K562 (cell line): Measurements from ENCODE around the gene TMEM208. TPM values are rescaled to one million over a fixed set of nuclear protein-coding genes. Genes with fewer than 3 reads are reported as not detected.

Experiments used
- BCLAF1 ChIP-seq, 2 experiments: fragments of 450-650 bp in 1 of 2; IDR thresholded peaks; 2 replicates each; pipeline ENCODE4 v1.6.1; 2011 to 2017; ENCODE audit warnings: low read depth in 2 of 2, antibody characterized with exemption in 1 of 2, borderline replicate concordance in 1 of 2, low read length in 1 of 2, mild to moderate bottlenecking in 1 of 2, mixed read lengths in 1 of 2; ENCODE audit not compliant: control insufficient read depth in 1 of 2
- BRF1 ChIP-seq: IDR thresholded peaks from 3 replicates; pipeline ENCODE4 v1.6.1; 2011; ENCODE audit warnings: borderline replicate concordance, mild to moderate bottlenecking; ENCODE audit not compliant: insufficient read length; ENCODE audit errors: extremely low read depth
- CBFA2T2 ChIP-seq: fragments of 450-650 bp; conservative IDR thresholded peaks from 2 replicates; pipeline ENCODE4 v1.6.1; 2017; ENCODE audit warnings: mild to moderate bottlenecking
- CBFA2T3 ChIP-seq: fragments of 450-650 bp; IDR thresholded peaks from 2 replicates; pipeline ENCODE4 v1.6.1; 2017
- CBX2 ChIP-seq: fragments of 200-600 bp; sonication (generic); IDR thresholded peaks from one replicate; pipeline ENCODE4 v1.6.1; 2012; ENCODE audit warnings: mild to moderate bottlenecking, low read length, inconsistent platforms; ENCODE audit not compliant: insufficient read depth, poor library complexity, severe bottlenecking
- CREBBP ChIP-seq: IDR thresholded peaks from one replicate; pipeline ENCODE4 v1.6.1; 2012; ENCODE audit warnings: low read depth, mild to moderate bottlenecking, control low read depth, inconsistent platforms, low read length
- HNRNPLL ChIP-seq: fragments of 200-400 bp; formaldehyde crosslinking; IDR thresholded peaks from 2 replicates; pipeline ENCODE4 v1.6.1; 2017; ENCODE audit warnings: low read length, low read depth, mild to moderate bottlenecking; ENCODE audit not compliant: poor library complexity, severe bottlenecking
- MLX ChIP-seq, 2 experiments: fragments of 450-650 bp in 1 of 2; sonication (generic) in 1 of 2; formaldehyde crosslinking; conservative IDR thresholded peaks; 2 replicates each; pipeline versions ENCODE4 v1.4.0 to v1.8.1; 2020 to 2022; ENCODE audit warnings: mild to moderate bottlenecking in 1 of 2, missing genetic modification reagents in 1 of 2
- RBM25 ChIP-seq: fragments of 200-400 bp; formaldehyde crosslinking; IDR thresholded peaks from 2 replicates; pipeline ENCODE4 v1.6.1; 2018; ENCODE audit warnings: low read length, low read depth, moderate library complexity; ENCODE audit not compliant: severe bottlenecking
- SP1 ChIP-seq: sonication (generic); formaldehyde crosslinking; IDR thresholded peaks from 2 replicates; pipeline ENCODE4 v1.8.1; 2022; ENCODE audit warnings: mild to moderate bottlenecking, missing genetic modification reagents
- SREBF1 ChIP-seq: fragments of 150-350 bp; IDR thresholded peaks from 2 replicates; pipeline ENCODE4 v1.6.1; 2014; ENCODE audit warnings: antibody characterized with exemption, low read depth, low read length, borderline replicate concordance
- WHSC1 ChIP-seq: IDR thresholded peaks from one replicate; pipeline ENCODE4 v1.6.1; 2012; ENCODE audit warnings: low read length, control low read depth, inconsistent platforms
- XRCC4 ChIP-seq: IDR thresholded peaks from one replicate; pipeline ENCODE4 v1.6.1; 2011; ENCODE audit not compliant: insufficient read depth, insufficient read length; ENCODE audit errors: extremely low read depth
- ZNF124 ChIP-seq: sonication (generic); formaldehyde crosslinking; IDR thresholded peaks from 2 replicates; pipeline ENCODE4 v1.8.1; 2022; ENCODE audit warnings: missing genetic modification reagents
- ZZZ3 ChIP-seq: fragments of 450-650 bp; IDR thresholded peaks from 2 replicates; pipeline ENCODE4 v1.6.1; 2016; ENCODE audit warnings: antibody characterized with exemption, mild to moderate bottlenecking, moderate library complexity
- polyA plus RNA-seq, 8 experiments: library from polyadenylated mRNA; depleted of rRNA in 4 of 8; stranded (reverse) in 5 of 8; unstranded in 3 of 8; fragments of >200 nt; fragmentation: Nextera tagmentation in 2 of 8; fragmentation: Illumina TruSeq in 1 of 8; extraction: Ambion mirVana in 2 of 8; extraction: Trizol in 1 of 8; gene quantifications; 2 replicates each; pipeline versions ENCODE4 v1.2.1 to v1.2.3, GENCODE V29; 2011 to 2014; ENCODE audit warnings: inconsistent platforms in 1 of 8, missing spikeins in 1 of 8
- total RNA-seq, 7 experiments: library from RNA; depleted of rRNA in 6 of 7; stranded (reverse); fragments of >200 nt in 6 of 7; fragmentation: Illumina TruSeq in 2 of 7; extraction: Trizol in 2 of 7; gene quantifications; 2 replicates each; pipeline versions ENCODE4 v1.2.1 to v1.2.3, GENCODE V29; 2011 to 2021; ENCODE audit warnings: low replicate concordance in 1 of 7
- TF ChIP-seq, protein P1 (sequence below): fragments of 200-800 bp; sonication (Bioruptor generic); IDR thresholded peaks from 2 replicates; pipeline ENCODE4 v1.6.1; 2017; ENCODE audit warnings: missing genetic modification characterization, missing compliant biosample characterization
- TF ChIP-seq, protein P2 (sequence below): fragments of 250-450 bp; sonication (Bioruptor Pico); IDR thresholded peaks from 2 replicates; pipeline ENCODE4 v1.8.0; 2021; ENCODE audit warnings: moderate library complexity, mild to moderate bottlenecking, inconsistent platforms

TMEM208 gene
- total and polyA plus RNA-seq, 9 of the 15 experiments (the other 6 are each of a cell fraction or from before 2014, with no cell fraction given), result 31.8 to 239 (median 54.3) TPM

- TF ChIP-seq BCLAF1 (IDR thresholded peaks at IDR 0.05; ENCODE audit: borderline replicate concordance in 1 of 2, control insufficient read depth in 1 of 2, low read depth in 2 of 2, low read length in 1 of 2), result no peak
- TF ChIP-seq SP1 (CRISPR knock-in tag), result peak; percentile 73
- TF ChIP-seq, protein P1, sequence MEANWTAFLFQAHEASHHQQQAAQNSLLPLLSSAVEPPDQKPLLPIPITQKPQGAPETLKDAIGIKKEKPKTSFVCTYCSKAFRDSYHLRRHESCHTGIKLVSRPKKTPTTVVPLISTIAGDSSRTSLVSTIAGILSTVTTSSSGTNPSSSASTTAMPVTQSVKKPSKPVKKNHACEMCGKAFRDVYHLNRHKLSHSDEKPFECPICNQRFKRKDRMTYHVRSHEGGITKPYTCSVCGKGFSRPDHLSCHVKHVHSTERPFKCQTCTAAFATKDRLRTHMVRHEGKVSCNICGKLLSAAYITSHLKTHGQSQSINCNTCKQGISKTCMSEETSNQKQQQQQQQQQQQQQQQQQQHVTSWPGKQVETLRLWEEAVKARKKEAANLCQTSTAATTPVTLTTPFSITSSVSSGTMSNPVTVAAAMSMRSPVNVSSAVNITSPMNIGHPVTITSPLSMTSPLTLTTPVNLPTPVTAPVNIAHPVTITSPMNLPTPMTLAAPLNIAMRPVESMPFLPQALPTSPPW, result peak; percentile 94
- TF ChIP-seq ZZZ3, result no peak
- peak; percentile 82 for TF ChIP-seq HNRNPLL
- no peak for TF ChIP-seq CBX2
- peak; percentile 2; the same call in 1 of the 2 replicates for TF ChIP-seq CBFA2T2
- no peak for TF ChIP-seq XRCC4
- TF ChIP-seq, protein P2, sequence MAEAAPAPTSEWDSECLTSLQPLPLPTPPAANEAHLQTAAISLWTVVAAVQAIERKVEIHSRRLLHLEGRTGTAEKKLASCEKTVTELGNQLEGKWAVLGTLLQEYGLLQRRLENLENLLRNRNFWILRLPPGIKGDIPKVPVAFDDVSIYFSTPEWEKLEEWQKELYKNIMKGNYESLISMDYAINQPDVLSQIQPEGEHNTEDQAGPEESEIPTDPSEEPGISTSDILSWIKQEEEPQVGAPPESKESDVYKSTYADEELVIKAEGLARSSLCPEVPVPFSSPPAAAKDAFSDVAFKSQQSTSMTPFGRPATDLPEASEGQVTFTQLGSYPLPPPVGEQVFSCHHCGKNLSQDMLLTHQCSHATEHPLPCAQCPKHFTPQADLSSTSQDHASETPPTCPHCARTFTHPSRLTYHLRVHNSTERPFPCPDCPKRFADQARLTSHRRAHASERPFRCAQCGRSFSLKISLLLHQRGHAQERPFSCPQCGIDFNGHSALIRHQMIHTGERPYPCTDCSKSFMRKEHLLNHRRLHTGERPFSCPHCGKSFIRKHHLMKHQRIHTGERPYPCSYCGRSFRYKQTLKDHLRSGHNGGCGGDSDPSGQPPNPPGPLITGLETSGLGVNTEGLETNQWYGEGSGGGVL (CRISPR knock-in tag), result no peak
- no peak for TF ChIP-seq WHSC1
- no peak for TF ChIP-seq MLX (CRISPR knock-in tag; conservative IDR thresholded peaks at IDR 0.05)
- no peak for TF ChIP-seq RBM25
- TF ChIP-seq CREBBP, result no peak
- no peak for TF ChIP-seq ZNF124 (CRISPR knock-in tag)
- TF ChIP-seq CBFA2T3, result peak; percentile 30; the same call in 1 of the 2 replicates
- TF ChIP-seq BRF1, result no peak
- no peak for TF ChIP-seq SREBF1
Observed at GRCh38 chr16:67246081-67246755, 19.3 kb downstream of the TMEM208 start (continued).
